Upper lobe of left lung (tissue), 6 donors: ENCODE data around the gene CREB3L2. TPM values are rescaled to one million over a fixed set of nuclear protein-coding genes. Genes with fewer than 3 reads are reported as not detected.

ENCODE experiments used
- ATAC-seq, 2 donors: fragments of 200-7000 bp; cut with Tn5 transposase; one replicate each; pipeline ENCODE4 v1.9.1; 2022; ENCODE audit warnings: mild to moderate bottlenecking in 2 of 2, moderate library complexity in 2 of 2; ENCODE audit not compliant: low FRiP score in 2 of 2
- DNase-seq, 2 donors: peaks; one replicate each; pipeline ENCODE4 v3.0.0-alpha.2; 2019 to 2020
- H3K27ac ChIP-seq, 4 donors: fragments of 200-600 bp; sonication (generic); one replicate each; pipeline ENCODE4 v1.5.1; 2016 to 2019
- H3K27me3 ChIP-seq, 4 donors: fragments of 200-600 bp; sonication (generic); one replicate each; pipeline ENCODE4 v1.5.1; 2017 to 2019
- H3K36me3 ChIP-seq, 4 donors: fragments of 200-600 bp; sonication (generic); one replicate each; pipeline ENCODE4 v1.5.1; 2016 to 2019
- H3K4me1 ChIP-seq, 4 donors: fragments of 200-600 bp; sonication (generic); one replicate each; pipeline ENCODE4 v1.5.1; 2018 to 2019
- H3K4me3 ChIP-seq, 4 donors: fragments of 200-600 bp; sonication (generic); one replicate each; pipeline ENCODE4 v1.5.1; 2017 to 2019; ENCODE audit warnings: mild to moderate bottlenecking in 2 of 4, moderate library complexity in 1 of 4
- H3K9me3 ChIP-seq, 4 donors: fragments of 200-600 bp; sonication (generic); one replicate each; pipeline ENCODE4 v1.5.1; 2018 to 2019
- EP300 ChIP-seq, 4 donors: sonication (generic); formaldehyde crosslinking; IDR thresholded peaks; one replicate each; pipeline ENCODE4 v1.5.1; 2017; ENCODE audit warnings: antibody characterized with exemption in 4 of 4, control low read depth in 2 of 4
- POLR2A ChIP-seq, 4 donors: fragments of 450-650 bp; IDR thresholded peaks; one replicate each; pipeline ENCODE4 v1.5.1; 2016 to 2017; ENCODE audit warnings: antibody characterized with exemption in 4 of 4, mild to moderate bottlenecking in 2 of 4
- POLR2AphosphoS5 ChIP-seq, 2 donors: sonication (generic); formaldehyde crosslinking; IDR thresholded peaks; one replicate each; pipeline ENCODE4 v1.5.1; 2017; ENCODE audit warnings: antibody characterized with exemption in 2 of 2
- WGBS, 2 donors: methylation state at CpG; one replicate each; pipeline ENCODE4 v1.1.5; 2017 to 2018; 5-methylcytosine and 5-hydroxymethylcytosine counted together
- total RNA-seq, 6 donors: library from RNA; depleted of rRNA in 4 of 6; stranded (reverse); fragments of >200 nt in 4 of 6; gene quantifications; one replicate each; pipeline versions ENCODE4 v1.1.0 to v1.2.1, GENCODE V29; 2016 to 2021
- TF ChIP-seq, protein P1 (sequence below), 6 experiments: fragments of 450-650 bp in 4 of 6; fragments of 200-600 bp in 2 of 6; sonication (generic) in 2 of 6; IDR thresholded peaks; one replicate each; pipeline ENCODE4 v1.5.1; 2016 to 2019; ENCODE audit warnings: antibody characterized with exemption in 6 of 6
- donor health status: DM: no; HTN: no; CAD: no; lungs with moderate emphysema.
- donor health status: DM: no; HTN: yes; CAD: no; lungs with severe emphysema.

The CREB3L2 gene
- total RNA-seq, 6 donors from 2014 or later = 26.9 to 73.5 (median 34.2) TPM

DNA sequence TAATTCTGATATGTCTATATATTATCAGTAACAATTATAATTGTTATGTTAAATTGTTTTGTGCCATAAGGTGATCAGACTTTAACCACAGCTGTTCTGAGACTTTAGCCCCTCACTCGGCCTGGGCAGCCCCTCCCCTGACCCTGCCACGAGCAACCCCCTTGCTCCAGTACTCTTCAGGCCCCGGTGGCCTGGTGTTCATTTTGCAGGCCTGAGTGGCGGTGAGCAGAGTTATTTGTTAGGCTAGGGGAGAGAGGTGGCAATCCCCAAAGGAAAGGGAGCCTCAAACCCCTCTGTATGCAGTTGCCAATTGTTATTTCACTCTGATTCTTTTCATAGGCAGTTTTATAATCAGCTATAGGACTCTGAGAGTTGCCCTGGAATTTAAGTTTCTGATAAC is 22.9 kb upstream of the CREB3L2 start:
- Histone ChIP-seq H3K9me3 (no peaks in the 10 kb centered on the region), H3K36me3 (no peaks in the 10 kb centered on the region), H3K27ac (no peak overlapping the region), H3K4me1 (no peaks in the 10 kb centered on the region), H3K27me3 (no peaks in the 10 kb centered on the region), H3K4me3 (no peak overlapping the region)
- WGBS, 2 donors = 87 to 92% methylated on average over 4 of the region's 4 CpGs
- no peak for ATAC-seq
- DNase-seq = no peak
- no peak for TF ChIP-seq POLR2AphosphoS5 (IDR thresholded peaks at IDR 0.05)
- TF ChIP-seq POLR2A (IDR thresholded peaks at IDR 0.05) = no peak

DNA sequence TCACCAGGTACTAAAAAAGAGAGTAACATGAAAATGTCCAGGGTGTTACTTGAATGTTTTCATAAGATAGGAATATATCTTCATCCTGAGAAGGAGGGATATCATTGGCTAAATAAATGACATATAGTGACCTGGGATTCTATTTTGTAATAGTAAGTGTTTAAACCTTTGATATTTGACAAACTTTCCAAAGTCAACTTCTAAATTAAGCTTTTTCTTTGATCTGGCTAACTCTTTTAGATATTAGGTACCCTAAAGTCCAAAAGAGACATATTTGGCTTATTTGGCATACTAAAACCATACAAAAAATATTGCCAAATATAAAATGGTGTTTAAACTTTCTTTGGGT is 22.4 kb upstream of the CREB3L2 start:
- H3K27me3 ChIP-seq = no peaks in the 10 kb centered on the region
- TF ChIP-seq POLR2AphosphoS5 (IDR thresholded peaks at IDR 0.05) = no peak

DNA sequence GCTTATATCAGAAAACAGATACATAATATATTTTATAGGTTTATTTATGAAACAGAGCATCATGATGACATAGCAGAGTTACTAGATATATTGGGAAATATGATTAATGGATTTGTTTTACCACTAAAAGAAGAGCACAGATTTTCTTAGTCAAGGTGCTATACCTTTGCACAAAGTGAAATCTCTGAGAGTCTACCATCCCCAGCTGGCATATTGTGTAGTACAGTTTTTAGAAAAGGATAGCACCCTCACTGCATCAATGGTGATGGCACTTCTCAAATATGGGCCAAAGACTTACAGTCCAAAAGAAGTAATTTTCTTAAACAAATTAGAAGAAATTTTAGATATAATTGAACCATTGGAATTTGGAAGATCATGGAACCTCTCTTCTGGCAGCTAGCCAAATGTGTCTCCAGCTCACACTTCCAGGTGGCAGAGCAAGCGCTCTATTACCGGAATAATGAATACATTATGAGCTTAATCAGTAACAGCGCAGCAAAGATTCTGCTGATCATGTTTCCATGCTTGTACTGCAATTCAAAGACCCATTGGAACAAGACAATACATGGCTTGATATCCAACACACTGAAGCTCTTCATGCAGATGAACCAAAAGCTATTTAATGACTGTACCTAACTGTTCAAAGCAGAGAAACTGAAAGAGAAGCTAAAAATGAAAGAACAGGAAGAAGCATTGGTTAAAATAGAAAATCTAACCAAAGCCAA is 21.9 kb upstream of the CREB3L2 start:
- TF ChIP-seq, protein P1, sequence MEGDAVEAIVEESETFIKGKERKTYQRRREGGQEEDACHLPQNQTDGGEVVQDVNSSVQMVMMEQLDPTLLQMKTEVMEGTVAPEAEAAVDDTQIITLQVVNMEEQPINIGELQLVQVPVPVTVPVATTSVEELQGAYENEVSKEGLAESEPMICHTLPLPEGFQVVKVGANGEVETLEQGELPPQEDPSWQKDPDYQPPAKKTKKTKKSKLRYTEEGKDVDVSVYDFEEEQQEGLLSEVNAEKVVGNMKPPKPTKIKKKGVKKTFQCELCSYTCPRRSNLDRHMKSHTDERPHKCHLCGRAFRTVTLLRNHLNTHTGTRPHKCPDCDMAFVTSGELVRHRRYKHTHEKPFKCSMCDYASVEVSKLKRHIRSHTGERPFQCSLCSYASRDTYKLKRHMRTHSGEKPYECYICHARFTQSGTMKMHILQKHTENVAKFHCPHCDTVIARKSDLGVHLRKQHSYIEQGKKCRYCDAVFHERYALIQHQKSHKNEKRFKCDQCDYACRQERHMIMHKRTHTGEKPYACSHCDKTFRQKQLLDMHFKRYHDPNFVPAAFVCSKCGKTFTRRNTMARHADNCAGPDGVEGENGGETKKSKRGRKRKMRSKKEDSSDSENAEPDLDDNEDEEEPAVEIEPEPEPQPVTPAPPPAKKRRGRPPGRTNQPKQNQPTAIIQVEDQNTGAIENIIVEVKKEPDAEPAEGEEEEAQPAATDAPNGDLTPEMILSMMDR (IDR thresholded peaks at IDR 0.05) = no peak
- no peak for TF ChIP-seq POLR2A (IDR thresholded peaks at IDR 0.05)
- no peak for TF ChIP-seq EP300 (IDR thresholded peaks at IDR 0.05)
- no peak for TF ChIP-seq POLR2AphosphoS5 (IDR thresholded peaks at IDR 0.05)
- DNase-seq = no peak
- WGBS, 2 donors = 88 to 94% methylated on average over 3 of the region's 3 CpGs
- Histone ChIP-seq H3K27ac (no peak overlapping the region), H3K4me1 (no peaks in the 10 kb centered on the region), H3K36me3 (no peaks in the 10 kb centered on the region), H3K4me3 (no peak overlapping the region), H3K27me3 (no peaks in the 10 kb centered on the region), H3K9me3 (no peaks in the 10 kb centered on the region)
- no peak for ATAC-seq

More for the DNA sequence above, 22.4 kb upstream of the CREB3L2 start:
- Histone ChIP-seq H3K36me3 (no peaks in the 10 kb centered on the region), H3K27ac (no peak overlapping the region), H3K9me3 (no peaks in the 10 kb centered on the region), H3K4me3 (no peak overlapping the region), H3K4me1 (no peaks in the 10 kb centered on the region)
- DNase-seq = no peak
- no peak for ATAC-seq

DNA sequence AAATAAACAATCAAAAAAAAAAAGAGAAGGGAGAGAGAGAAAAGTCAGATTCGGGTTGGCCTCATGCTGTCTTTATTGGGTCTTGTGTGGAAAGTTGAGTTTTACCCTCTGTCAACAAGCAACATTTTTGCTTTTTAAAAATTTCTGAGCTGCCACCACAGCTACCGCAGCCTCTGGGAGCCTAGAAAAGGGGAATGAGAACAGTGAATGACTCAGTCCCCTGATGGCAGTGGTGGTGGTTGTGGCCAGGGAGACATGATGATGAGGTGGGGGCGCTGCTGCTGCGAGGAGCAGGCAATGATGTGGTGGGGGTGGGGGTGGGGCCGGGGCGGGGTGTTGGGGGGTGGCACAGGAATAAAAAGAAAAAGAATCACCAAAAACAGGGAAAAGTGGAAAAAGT is 20.0 kb upstream of the CREB3L2 start:
- 89 to 90% methylated on average over 6 of the region's 6 CpGs for WGBS, 2 donors
- Histone ChIP-seq H3K9me3 (no peaks in the 10 kb centered on the region), H3K36me3 (no peaks in the 10 kb centered on the region), H3K4me3 (no peak overlapping the region), H3K27me3 (no peaks in the 10 kb centered on the region), H3K4me1 (no peaks in the 10 kb centered on the region), H3K27ac (no peak overlapping the region)
- TF ChIP-seq EP300 (IDR thresholded peaks at IDR 0.05) = no peak
- TF ChIP-seq POLR2AphosphoS5 (IDR thresholded peaks at IDR 0.05) = no peak
- TF ChIP-seq, protein P1 (IDR thresholded peaks at IDR 0.05) = no peak
- no peak for TF ChIP-seq POLR2A (IDR thresholded peaks at IDR 0.05)
- DNase-seq (no peak), ATAC-seq (no peak)

DNA sequence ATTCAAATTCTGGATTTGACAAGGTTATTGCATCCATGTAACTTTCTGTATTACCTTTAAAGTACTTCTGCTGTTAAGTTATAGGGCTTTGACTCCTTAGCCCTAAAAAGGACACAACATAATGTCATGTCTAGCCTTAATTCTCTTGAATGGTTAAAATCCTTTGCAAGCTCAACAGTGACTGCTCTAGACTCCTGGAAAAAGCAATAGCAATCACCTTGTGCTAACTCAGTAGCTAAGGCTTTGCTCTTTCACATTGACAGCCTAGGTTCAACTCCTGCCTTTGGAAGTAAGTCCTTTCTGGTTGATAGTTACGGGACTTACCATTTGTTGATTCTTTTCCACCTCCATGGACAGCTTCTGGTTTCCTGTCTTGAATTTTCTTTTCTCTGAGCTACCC is 16.1 kb upstream of the CREB3L2 start:
- ATAC-seq = no peak

More for the DNA sequence above, 16.1 kb upstream of the CREB3L2 start:
- TF ChIP-seq POLR2AphosphoS5 (IDR thresholded peaks at IDR 0.05) (no peak), EP300 (IDR thresholded peaks at IDR 0.05) (no peak), POLR2A (IDR thresholded peaks at IDR 0.05) (no peak)
- TF ChIP-seq, protein P1 (IDR thresholded peaks at IDR 0.05) = no peak
- WGBS, 2 donors = 95 to 100% methylated on average over 1 of the region's 1 CpG
- DNase-seq = no peak
- no peak overlapping the region for H3K4me3 ChIP-seq
- no peaks in the 10 kb centered on the region for H3K36me3 ChIP-seq
- H3K27me3 ChIP-seq = no peaks in the 10 kb centered on the region
- H3K4me1 ChIP-seq = no peaks in the 10 kb centered on the region
- no peaks in the 10 kb centered on the region for H3K9me3 ChIP-seq
- no peak overlapping the region for H3K27ac ChIP-seq
